ENCODE measurements around the gene TOM1. TPM values are rescaled to one million over a fixed set of nuclear protein-coding genes. Genes with fewer than 3 reads are reported as not detected.
A peak's percentile ranks its signal among the peaks of the same experiment; 100 is the strongest.

The TOM1 gene
- total RNA-seq, 1 donor from 2014 or later = 38.2 TPM

- no peaks in the 10 kb centered on the region for H3K27me3 Mint-ChIP-seq
- peaks cover 3% of the 10 kb centered on the region for H3K36me3 Mint-ChIP-seq (ENCODE audit: insufficient read depth)
- peaks cover 12% of the 10 kb centered on the region for H3K4me1 Mint-ChIP-seq (ENCODE audit: low read depth)
- peak overlapping the region; percentile 89 for H3K4me3 Mint-ChIP-seq (ENCODE audit: low read depth)
- H3K9me3 Mint-ChIP-seq (ENCODE audit: low read depth) = no peaks in the 10 kb centered on the region
- no peak for TF ChIP-seq CTCF (IDR thresholded peaks at IDR 0.05; ENCODE audit: unreplicated experiment)
- H3K27ac Mint-ChIP-seq = peak overlapping the region; percentile 97
- no peak for DNase-seq (ENCODE audit: low spot score, unreplicated experiment)
Observed at GRCh38 chr22:35258191-35258988, 41.3 kb upstream of the TOM1 start.

- Mint-ChIP-seq H3K36me3 (ENCODE audit: insufficient read depth) (peaks cover 31% of the 10 kb centered on the region), H3K4me1 (ENCODE audit: low read depth) (peaks cover 3% of the 10 kb centered on the region), H3K4me3 (ENCODE audit: low read depth) (no peak overlapping the region), H3K9me3 (ENCODE audit: low read depth) (no peaks in the 10 kb centered on the region), H3K27me3 (no peaks in the 10 kb centered on the region), H3K27ac (no peak overlapping the region)
- no peak for DNase-seq (ENCODE audit: low spot score, unreplicated experiment)
- no peak for TF ChIP-seq CTCF (IDR thresholded peaks at IDR 0.05; ENCODE audit: unreplicated experiment)
Observed at GRCh38 chr22:35264986-35265385, 34.7 kb upstream of the TOM1 start.

- Mint-ChIP-seq H3K9me3 (ENCODE audit: low read depth) (no peaks in the 10 kb centered on the region), H3K4me1 (ENCODE audit: low read depth) (peaks cover 3% of the 10 kb centered on the region), H3K27ac (no peak overlapping the region), H3K27me3 (no peaks in the 10 kb centered on the region), H3K36me3 (ENCODE audit: insufficient read depth) (peaks cover 34% of the 10 kb centered on the region), H3K4me3 (ENCODE audit: low read depth) (no peak overlapping the region)
- no peak for DNase-seq (ENCODE audit: low spot score, unreplicated experiment)
- no peak for TF ChIP-seq CTCF (IDR thresholded peaks at IDR 0.05; ENCODE audit: unreplicated experiment)
Observed at GRCh38 chr22:35266277-35266676, 33.4 kb upstream of the TOM1 start.

- TF ChIP-seq CTCF (IDR thresholded peaks at IDR 0.05; ENCODE audit: unreplicated experiment) = no peak
- no peak overlapping the region for H3K4me3 Mint-ChIP-seq (ENCODE audit: low read depth)
Observed at GRCh38 chr22:35269630-35270029, 30.1 kb upstream of the TOM1 start.

GRCh38 chr22:35274154-35274871, 25.4 kb upstream of the TOM1 start:
- H3K27ac Mint-ChIP-seq = no peak overlapping the region
- H3K4me3 Mint-ChIP-seq (ENCODE audit: low read depth) = no peak overlapping the region
- H3K27me3 Mint-ChIP-seq = no peaks in the 10 kb centered on the region
- H3K4me1 Mint-ChIP-seq (ENCODE audit: low read depth) = no peaks in the 10 kb centered on the region
- TF ChIP-seq CTCF (IDR thresholded peaks at IDR 0.05; ENCODE audit: unreplicated experiment) = no peak
- H3K36me3 Mint-ChIP-seq (ENCODE audit: insufficient read depth) = peaks cover 25% of the 10 kb centered on the region
- no peaks in the 10 kb centered on the region for H3K9me3 Mint-ChIP-seq (ENCODE audit: low read depth)
- no peak for DNase-seq (ENCODE audit: low spot score, unreplicated experiment)

More at GRCh38 chr22:35269630-35270029, 30.1 kb upstream of the TOM1 start:
- Mint-ChIP-seq H3K36me3 (ENCODE audit: insufficient read depth) (peaks cover 39% of the 10 kb centered on the region), H3K9me3 (ENCODE audit: low read depth) (no peaks in the 10 kb centered on the region), H3K4me1 (ENCODE audit: low read depth) (peaks cover 3% of the 10 kb centered on the region), H3K27me3 (no peaks in the 10 kb centered on the region), H3K27ac (no peak overlapping the region)
- DNase-seq (ENCODE audit: low spot score, unreplicated experiment) = no peak

Data from progenitor cell of endocrine pancreas (in vitro differentiated cells).